ENCODE data around the gene FOXS1.

DNA sequence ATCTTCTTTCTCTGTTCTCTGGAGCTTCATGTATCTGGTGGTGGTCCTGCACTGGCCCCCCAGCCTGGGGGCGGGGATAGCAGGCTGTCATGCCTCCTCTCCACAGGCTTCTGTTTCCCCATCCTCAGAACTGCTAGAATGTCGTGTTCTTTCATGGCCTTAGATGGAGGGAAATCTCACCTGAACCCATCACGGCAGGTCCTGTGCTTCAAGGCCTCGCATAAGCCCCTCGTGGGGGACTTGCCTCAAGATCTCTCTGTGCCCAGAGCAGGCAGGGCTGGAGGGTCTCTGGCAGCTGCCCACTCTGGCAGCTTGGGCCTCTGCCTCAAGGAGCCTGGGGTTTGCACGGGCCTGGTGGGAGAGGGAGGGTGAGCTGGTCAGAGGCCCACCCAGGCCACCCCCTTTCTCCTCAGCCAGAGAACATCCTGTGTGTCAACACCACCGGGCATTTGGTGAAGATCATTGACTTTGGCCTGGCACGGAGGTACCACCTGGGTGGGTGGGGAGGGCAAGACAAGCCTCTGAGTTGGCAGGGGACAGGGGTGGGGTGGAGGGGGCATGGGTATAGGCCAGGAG, 14.9 kb downstream of the FOXS1 start:
- TF ChIP-seq, protein P1, sequence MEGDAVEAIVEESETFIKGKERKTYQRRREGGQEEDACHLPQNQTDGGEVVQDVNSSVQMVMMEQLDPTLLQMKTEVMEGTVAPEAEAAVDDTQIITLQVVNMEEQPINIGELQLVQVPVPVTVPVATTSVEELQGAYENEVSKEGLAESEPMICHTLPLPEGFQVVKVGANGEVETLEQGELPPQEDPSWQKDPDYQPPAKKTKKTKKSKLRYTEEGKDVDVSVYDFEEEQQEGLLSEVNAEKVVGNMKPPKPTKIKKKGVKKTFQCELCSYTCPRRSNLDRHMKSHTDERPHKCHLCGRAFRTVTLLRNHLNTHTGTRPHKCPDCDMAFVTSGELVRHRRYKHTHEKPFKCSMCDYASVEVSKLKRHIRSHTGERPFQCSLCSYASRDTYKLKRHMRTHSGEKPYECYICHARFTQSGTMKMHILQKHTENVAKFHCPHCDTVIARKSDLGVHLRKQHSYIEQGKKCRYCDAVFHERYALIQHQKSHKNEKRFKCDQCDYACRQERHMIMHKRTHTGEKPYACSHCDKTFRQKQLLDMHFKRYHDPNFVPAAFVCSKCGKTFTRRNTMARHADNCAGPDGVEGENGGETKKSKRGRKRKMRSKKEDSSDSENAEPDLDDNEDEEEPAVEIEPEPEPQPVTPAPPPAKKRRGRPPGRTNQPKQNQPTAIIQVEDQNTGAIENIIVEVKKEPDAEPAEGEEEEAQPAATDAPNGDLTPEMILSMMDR (IDR thresholded peaks at IDR 0.05; ENCODE audit: borderline replicate concordance, extremely low read depth, low read length, poor library complexity, severe bottlenecking): no peak
- no peak for TF ChIP-seq EZH2 (IDR thresholded peaks at IDR 0.05; ENCODE audit: borderline replicate concordance, low read depth, low read length, severe bottlenecking)
